IMR-90 (cell line): ENCODE data around the gene CD2BP2.

Experiments used
- BHLHE40 ChIP-seq: fragments of 150-350 bp; IDR thresholded peaks from 2 replicates; pipeline ENCODE4 v1.6.1; 2016; ENCODE audit warnings: mild to moderate bottlenecking, low read depth, low read length
- CEBPB ChIP-seq: IDR thresholded peaks from 2 replicates; pipeline ENCODE4 v1.6.1; 2012; ENCODE audit warnings: low read depth, low read length, improper control_type of control experiment
- CHD1 ChIP-seq: IDR thresholded peaks from 2 replicates; pipeline ENCODE4 v1.6.1; 2012; ENCODE audit warnings: low read depth, low read length, improper control_type of control experiment
- MXI1 ChIP-seq: IDR thresholded peaks from 2 replicates; pipeline ENCODE4 v1.6.1; 2012; ENCODE audit warnings: low read depth, mild to moderate bottlenecking, low read length, moderate library complexity, borderline replicate concordance
- POLR2A ChIP-seq: IDR thresholded peaks from 2 replicates; pipeline ENCODE4 v1.6.1; 2012; ENCODE audit warnings: mild to moderate bottlenecking, low read depth, low read length
- RAD21 ChIP-seq: IDR thresholded peaks from 2 replicates; pipeline ENCODE4 v1.6.1; 2012; ENCODE audit warnings: low read length, improper control_type of control experiment
- RCOR1 ChIP-seq: IDR thresholded peaks from 2 replicates; pipeline ENCODE4 v1.6.1; 2012; ENCODE audit warnings: mild to moderate bottlenecking, low read length, improper control_type of control experiment; ENCODE audit not compliant: insufficient replicate concordance
- SMC3 ChIP-seq: fragments of 150-350 bp; IDR thresholded peaks from 2 replicates; pipeline ENCODE4 v1.6.1; 2016; ENCODE audit warnings: low read depth, mild to moderate bottlenecking, antibody characterized with exemption, low read length, moderate library complexity
- TF ChIP-seq, protein P1 (sequence below): conservative IDR thresholded peaks from 2 replicates; pipeline ENCODE4 v1.5.1; 2012; ENCODE audit warnings: mild to moderate bottlenecking, low read depth, low read length, improper control_type of control experiment

DNA sequence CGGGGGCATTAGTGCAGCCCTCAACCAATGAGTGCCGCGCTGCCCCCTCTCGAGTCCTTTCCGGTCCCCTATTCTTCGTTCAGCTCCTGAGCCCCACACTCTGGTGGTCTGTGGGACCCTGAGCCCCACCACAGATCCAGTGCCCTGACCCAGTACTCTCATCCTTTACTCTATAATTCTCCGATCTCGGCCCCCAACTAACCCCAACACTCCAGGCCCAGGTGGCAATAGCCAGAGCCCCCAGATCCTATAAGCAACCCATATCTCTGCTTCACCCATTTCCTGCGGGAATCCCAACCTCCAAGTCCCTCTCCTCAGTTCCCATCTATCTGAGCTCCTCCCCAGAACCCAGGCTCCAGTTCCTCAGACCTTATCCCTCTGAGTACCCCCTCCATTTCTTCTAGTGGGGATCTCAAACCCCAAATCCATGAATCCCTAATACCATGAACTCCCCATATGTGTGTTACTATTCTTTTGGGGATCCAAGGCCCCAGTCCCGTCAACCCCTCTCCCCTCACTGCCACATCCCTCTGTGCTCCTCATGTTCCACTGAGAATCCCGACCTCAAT lies 16.2 kb upstream of the CD2BP2 start:
- no peak for TF ChIP-seq CEBPB
- no peak for TF ChIP-seq POLR2A
- TF ChIP-seq RAD21 = no peak
- TF ChIP-seq, protein P1, sequence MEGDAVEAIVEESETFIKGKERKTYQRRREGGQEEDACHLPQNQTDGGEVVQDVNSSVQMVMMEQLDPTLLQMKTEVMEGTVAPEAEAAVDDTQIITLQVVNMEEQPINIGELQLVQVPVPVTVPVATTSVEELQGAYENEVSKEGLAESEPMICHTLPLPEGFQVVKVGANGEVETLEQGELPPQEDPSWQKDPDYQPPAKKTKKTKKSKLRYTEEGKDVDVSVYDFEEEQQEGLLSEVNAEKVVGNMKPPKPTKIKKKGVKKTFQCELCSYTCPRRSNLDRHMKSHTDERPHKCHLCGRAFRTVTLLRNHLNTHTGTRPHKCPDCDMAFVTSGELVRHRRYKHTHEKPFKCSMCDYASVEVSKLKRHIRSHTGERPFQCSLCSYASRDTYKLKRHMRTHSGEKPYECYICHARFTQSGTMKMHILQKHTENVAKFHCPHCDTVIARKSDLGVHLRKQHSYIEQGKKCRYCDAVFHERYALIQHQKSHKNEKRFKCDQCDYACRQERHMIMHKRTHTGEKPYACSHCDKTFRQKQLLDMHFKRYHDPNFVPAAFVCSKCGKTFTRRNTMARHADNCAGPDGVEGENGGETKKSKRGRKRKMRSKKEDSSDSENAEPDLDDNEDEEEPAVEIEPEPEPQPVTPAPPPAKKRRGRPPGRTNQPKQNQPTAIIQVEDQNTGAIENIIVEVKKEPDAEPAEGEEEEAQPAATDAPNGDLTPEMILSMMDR = no peak
- no peak for TF ChIP-seq MXI1
- TF ChIP-seq CHD1 = no peak
- TF ChIP-seq RCOR1 = no peak
- TF ChIP-seq SMC3 = no peak
- no peak for TF ChIP-seq BHLHE40
